Osteocyte (in vitro differentiated cells): ENCODE measurements around the gene SNAPIN. TPM values are rescaled to one million over a fixed set of nuclear protein-coding genes. Genes with fewer than 3 reads are reported as not detected.
"Not testable (repeated sequence)": the region's sequence is repeated elsewhere in the genome, so short reads cannot be mapped to it uniquely, and the experiment has no call there.

ENCODE experiments used
- DNase-seq: peaks from one replicate; pipeline ENCODE4 v3.0.0; 2021; ENCODE audit warnings: mixed read lengths; ENCODE audit not compliant: unreplicated experiment; ENCODE audit errors: extremely low spot score
- H3K27ac Mint-ChIP-seq: one replicate; pipeline ENCODE4 v1.8.0; 2021; ENCODE audit warnings: mild to moderate bottlenecking, mixed read lengths; ENCODE audit not compliant: unreplicated experiment
- H3K27me3 Mint-ChIP-seq: one replicate; pipeline ENCODE4 v1.8.0; 2021; ENCODE audit warnings: mixed read lengths; ENCODE audit not compliant: unreplicated experiment
- H3K36me3 Mint-ChIP-seq: one replicate; pipeline ENCODE4 v1.8.0; 2021; ENCODE audit warnings: mixed read lengths; ENCODE audit not compliant: unreplicated experiment
- H3K4me1 Mint-ChIP-seq: one replicate; pipeline ENCODE4 v1.8.0; 2021; ENCODE audit warnings: mixed read lengths; ENCODE audit not compliant: unreplicated experiment
- H3K4me3 Mint-ChIP-seq: one replicate; pipeline ENCODE4 v1.8.0; 2021; ENCODE audit warnings: mild to moderate bottlenecking, moderate library complexity, mixed read lengths; ENCODE audit not compliant: unreplicated experiment
- H3K9me3 Mint-ChIP-seq: one replicate; pipeline ENCODE4 v1.8.0; 2021; ENCODE audit warnings: mixed read lengths; ENCODE audit not compliant: unreplicated experiment
- total RNA-seq: library from RNA; stranded (reverse); gene quantifications from 2 replicates; pipeline ENCODE4 v1.2.1, GENCODE V29; 2021
- TF ChIP-seq, protein P1 (sequence below): fragments of 200-600 bp; sonication (generic); IDR thresholded peaks from 2 replicates; pipeline ENCODE4 v1.5.0; 2021; ENCODE audit warnings: antibody characterized with exemption, mild to moderate bottlenecking, moderate library complexity

SNAPIN gene
- total RNA-seq, 1 donor from 2014 or later, result 46.3 TPM

DNA sequence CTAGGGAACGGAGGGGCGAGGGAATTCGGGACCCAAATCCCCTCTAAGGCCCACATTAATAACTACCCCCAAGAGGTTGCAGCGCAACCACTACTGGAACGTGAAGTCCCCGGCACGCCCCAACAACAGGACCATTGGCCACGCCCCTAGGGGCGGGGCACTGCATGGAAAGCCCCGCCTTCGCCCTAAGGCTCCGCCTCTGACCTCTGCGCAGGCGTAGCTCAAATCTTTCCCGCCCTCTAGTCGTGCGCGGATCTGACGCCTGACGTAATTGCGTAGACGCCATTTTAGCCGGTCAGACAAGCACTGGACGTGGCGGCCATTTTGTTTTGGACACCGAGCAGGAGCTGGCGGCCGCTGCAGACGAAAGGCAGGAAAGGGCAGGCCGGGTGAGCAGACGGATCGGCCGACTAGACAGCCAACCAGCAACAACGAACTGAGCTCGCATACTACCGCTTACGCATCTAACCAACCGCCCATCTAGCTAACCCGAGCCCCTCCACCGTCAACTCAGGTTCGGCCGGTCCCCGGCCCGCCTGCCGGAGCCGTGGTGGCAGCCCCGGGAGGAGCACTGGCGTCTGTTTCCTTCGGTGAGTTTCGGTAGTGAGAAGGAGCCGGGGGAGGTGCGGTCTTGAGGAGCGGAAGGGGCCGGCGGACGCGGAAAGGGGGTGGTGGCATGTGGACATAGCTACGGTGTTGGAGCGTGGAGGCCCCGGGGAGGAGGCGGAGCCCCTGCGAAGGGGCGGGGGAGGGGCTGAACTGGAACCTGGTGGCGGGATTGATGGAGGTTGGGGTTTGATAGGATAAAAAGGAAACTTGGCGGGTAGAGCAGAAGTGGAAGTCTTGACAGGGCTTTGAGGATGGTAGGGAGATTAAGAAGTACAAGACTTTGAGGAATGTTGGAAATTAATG, 24.5 kb upstream of the SNAPIN start, which contains the start of gene CHTOP:
TSS of gene CHTOP (plus strand) at position 313 of the 912 bp plus-strand sequence. CDS start 2,523 bp downstream, outside the sequence.
- TF ChIP-seq, protein P1, sequence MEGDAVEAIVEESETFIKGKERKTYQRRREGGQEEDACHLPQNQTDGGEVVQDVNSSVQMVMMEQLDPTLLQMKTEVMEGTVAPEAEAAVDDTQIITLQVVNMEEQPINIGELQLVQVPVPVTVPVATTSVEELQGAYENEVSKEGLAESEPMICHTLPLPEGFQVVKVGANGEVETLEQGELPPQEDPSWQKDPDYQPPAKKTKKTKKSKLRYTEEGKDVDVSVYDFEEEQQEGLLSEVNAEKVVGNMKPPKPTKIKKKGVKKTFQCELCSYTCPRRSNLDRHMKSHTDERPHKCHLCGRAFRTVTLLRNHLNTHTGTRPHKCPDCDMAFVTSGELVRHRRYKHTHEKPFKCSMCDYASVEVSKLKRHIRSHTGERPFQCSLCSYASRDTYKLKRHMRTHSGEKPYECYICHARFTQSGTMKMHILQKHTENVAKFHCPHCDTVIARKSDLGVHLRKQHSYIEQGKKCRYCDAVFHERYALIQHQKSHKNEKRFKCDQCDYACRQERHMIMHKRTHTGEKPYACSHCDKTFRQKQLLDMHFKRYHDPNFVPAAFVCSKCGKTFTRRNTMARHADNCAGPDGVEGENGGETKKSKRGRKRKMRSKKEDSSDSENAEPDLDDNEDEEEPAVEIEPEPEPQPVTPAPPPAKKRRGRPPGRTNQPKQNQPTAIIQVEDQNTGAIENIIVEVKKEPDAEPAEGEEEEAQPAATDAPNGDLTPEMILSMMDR, result no peak
- no peaks in the 10 kb centered on the region for H3K27me3 Mint-ChIP-seq

DNA sequence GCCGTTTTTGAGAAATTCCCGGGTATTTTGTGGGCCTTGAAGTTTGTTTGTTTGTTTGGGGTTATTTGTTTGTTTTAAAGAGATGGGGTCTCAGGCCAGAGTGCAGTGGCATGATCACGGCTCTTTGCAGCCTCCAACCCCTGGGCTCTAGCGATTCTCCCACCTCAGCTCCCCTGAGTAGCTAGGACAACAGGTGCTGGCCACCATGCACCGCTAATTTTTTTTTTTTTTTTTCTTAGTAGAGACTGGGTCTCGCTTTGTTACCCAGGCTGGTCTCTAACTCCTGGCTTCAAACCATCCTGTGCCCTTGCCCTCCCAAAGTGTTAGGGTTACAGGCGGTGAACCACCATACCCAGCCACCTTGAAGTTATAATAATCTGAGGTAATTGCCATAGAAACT, 22.6 kb upstream of the SNAPIN start:
- Mint-ChIP-seq H3K36me3 (peaks cover 33% of the 10 kb centered on the region), H3K4me1 (peaks cover 33% of the 10 kb centered on the region), H3K27me3 (no peaks in the 10 kb centered on the region), H3K9me3 (no peaks in the 10 kb centered on the region), H3K4me3 (peak overlapping the region; percentile 64), H3K27ac (no peak overlapping the region)
- DNase-seq, result no peak
- TF ChIP-seq, protein P1, result no peak

More for the DNA sequence above, 24.5 kb upstream of the SNAPIN start, which contains the start of gene CHTOP:
- H3K27ac Mint-ChIP-seq, result peak within 1 kb of the TSS; percentile 99
- H3K4me3 Mint-ChIP-seq, result peak within 1 kb of the TSS; percentile 92
- no peaks in the 10 kb centered on the region for H3K9me3 Mint-ChIP-seq
- DNase-seq, result peak; percentile 98
- peaks cover 26% of the 10 kb centered on the region for H3K36me3 Mint-ChIP-seq
- H3K4me1 Mint-ChIP-seq, result peaks cover 50% of the 10 kb centered on the region

DNA sequence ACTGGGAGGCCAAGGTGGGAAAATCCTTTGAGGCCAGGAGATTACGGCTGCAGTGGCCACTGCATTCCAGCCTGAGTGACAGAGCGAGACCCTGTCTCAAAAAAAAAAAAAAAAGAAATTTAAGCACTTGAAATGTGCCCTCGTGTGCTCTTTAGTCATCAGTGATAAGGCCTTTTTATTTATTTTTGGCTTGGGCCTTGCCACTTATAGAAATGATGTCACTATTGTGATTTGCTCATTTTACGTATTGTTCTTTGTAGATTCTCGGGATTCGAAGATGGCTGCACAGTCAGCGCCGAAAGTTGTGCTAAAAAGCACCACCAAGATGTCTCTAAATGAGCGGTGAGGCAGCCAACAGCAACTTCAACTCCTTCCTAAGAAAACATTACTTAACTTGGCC, 22.2 kb upstream of the SNAPIN start:
- Mint-ChIP-seq H3K36me3 (peaks cover 37% of the 10 kb centered on the region), H3K9me3 (no peaks in the 10 kb centered on the region), H3K27me3 (no peaks in the 10 kb centered on the region), H3K4me3 (peak overlapping the region; percentile 64), H3K4me1 (peaks cover 29% of the 10 kb centered on the region), H3K27ac (no peak overlapping the region)
- DNase-seq, result no peak
- TF ChIP-seq, protein P1, result no peak

DNA sequence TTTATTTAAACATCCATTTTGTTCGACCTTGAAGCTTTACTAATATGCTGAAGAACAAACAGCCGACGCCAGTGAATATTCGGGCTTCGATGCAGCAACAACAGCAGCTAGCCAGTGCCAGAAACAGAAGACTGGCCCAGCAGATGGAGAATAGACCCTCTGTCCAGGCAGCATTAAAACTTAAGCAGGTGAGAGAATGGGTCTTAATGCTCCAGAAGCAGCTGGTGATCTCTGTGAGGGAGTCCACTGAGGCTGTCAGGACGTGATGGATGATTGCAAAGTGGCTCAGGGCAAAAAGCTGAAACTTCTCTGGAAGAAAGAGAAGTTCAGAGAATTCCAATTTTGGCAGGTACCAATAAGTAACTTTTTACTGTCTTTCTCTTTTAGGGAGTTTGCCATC, 20.2 kb upstream of the SNAPIN start:
- no peaks in the 10 kb centered on the region for H3K27me3 Mint-ChIP-seq
- TF ChIP-seq, protein P1, result no peak
- peaks cover 49% of the 10 kb centered on the region for H3K36me3 Mint-ChIP-seq
- no peak overlapping the region for H3K4me3 Mint-ChIP-seq
- peaks cover 21% of the 10 kb centered on the region for H3K4me1 Mint-ChIP-seq
- H3K27ac Mint-ChIP-seq, result no peak overlapping the region
- no peak for DNase-seq
- no peaks in the 10 kb centered on the region for H3K9me3 Mint-ChIP-seq

DNA sequence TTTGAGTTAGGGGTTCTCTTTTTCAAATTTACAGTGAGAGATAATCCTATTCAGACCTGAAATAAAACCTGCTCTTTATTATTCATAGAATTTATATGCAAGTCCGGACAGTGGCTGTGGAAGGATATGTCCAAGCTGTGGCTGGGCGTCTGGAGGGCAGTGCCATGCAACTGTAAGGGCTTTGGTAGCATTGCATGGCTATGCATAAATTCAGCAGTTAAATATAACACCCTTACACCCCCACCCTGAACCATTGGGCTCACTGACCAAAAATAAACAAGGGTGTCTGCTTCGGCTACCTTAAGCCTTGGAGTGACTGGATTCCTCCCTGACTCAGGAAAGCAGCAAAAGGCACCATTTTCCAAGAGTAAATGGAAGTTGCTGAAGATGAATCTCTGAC, 19.2 kb upstream of the SNAPIN start:
- peaks cover 59% of the 10 kb centered on the region for H3K36me3 Mint-ChIP-seq
- TF ChIP-seq, protein P1, result no peak
- no peak overlapping the region for H3K27ac Mint-ChIP-seq
- no peak overlapping the region for H3K4me3 Mint-ChIP-seq
- H3K4me1 Mint-ChIP-seq, result peaks cover 16% of the 10 kb centered on the region
- H3K27me3 Mint-ChIP-seq, result no peaks in the 10 kb centered on the region
- H3K9me3 Mint-ChIP-seq, result no peaks in the 10 kb centered on the region
- no peak for DNase-seq

DNA sequence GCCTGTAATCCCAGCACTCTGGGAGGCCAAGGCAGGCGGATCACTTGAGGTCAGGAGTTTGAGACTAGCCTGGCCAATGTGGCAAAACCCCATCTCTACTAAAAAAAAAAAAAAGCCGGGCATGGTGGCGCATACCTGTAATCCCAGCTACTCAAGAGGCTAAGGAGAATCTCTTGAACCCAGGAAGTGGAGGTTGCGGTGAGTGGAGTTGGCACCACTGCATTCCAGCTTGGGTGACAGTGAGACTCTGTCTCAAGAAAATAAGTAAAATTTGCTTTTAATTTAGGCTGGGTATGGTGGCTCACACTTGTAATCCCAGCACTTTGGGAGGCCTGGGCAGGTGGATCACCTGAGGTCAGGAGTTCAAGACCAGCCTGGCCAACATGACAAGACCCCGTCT, 18.3 kb upstream of the SNAPIN start:
- H3K4me1 Mint-ChIP-seq, result peaks cover 11% of the 10 kb centered on the region

More for the DNA sequence above, 18.3 kb upstream of the SNAPIN start:
- H3K27me3 Mint-ChIP-seq, H3K27ac Mint-ChIP-seq, H3K4me3 Mint-ChIP-seq, H3K9me3 Mint-ChIP-seq, DNase-seq: not testable (repeated sequence)
- H3K36me3 Mint-ChIP-seq, result peaks cover 66% of the 10 kb centered on the region
